Activated naive CD4-positive, alpha-beta T cell treated with anti-CD3 and anti-CD28 coated beads, Interleukin-2, amount 10 ng/mL, durations not matched to agents 7 days and 5 days (primary cell): ENCODE measurements around the gene MRTFB.

Experiments
- CTCF ChIA-PET: fragments of 350-600 bp; sonication (Branson Sonifier 250); formaldehyde crosslinking; loops from one replicate; lab custom pipeline; 2021; ENCODE audit warnings: antibody characterized with exemption; lab: Charles Lee
- DNase-seq: peaks from one replicate; pipeline ENCODE4 v3.0.0-alpha.2; 2020
- H3K27ac Mint-ChIP-seq: one replicate; pipeline ENCODE4 v1.8.0; 2021; ENCODE audit warnings: mild to moderate bottlenecking, moderate library complexity, mixed read lengths
- H3K27me3 Mint-ChIP-seq: one replicate; pipeline ENCODE4 v1.8.0; 2021; ENCODE audit warnings: mild to moderate bottlenecking, mixed read lengths
- H3K36me3 Mint-ChIP-seq: one replicate; pipeline ENCODE4 v1.8.0; 2021; ENCODE audit warnings: mixed read lengths
- H3K4me1 Mint-ChIP-seq: one replicate; pipeline ENCODE4 v1.8.0; 2021; ENCODE audit warnings: mixed read lengths
- H3K4me3 Mint-ChIP-seq: one replicate; pipeline ENCODE4 v1.8.0; 2021; ENCODE audit warnings: mild to moderate bottlenecking, moderate library complexity, mixed read lengths
- H3K9me3 Mint-ChIP-seq: one replicate; pipeline ENCODE4 v1.8.0; 2021; ENCODE audit warnings: mixed read lengths

Gene MRTFB

DNA sequence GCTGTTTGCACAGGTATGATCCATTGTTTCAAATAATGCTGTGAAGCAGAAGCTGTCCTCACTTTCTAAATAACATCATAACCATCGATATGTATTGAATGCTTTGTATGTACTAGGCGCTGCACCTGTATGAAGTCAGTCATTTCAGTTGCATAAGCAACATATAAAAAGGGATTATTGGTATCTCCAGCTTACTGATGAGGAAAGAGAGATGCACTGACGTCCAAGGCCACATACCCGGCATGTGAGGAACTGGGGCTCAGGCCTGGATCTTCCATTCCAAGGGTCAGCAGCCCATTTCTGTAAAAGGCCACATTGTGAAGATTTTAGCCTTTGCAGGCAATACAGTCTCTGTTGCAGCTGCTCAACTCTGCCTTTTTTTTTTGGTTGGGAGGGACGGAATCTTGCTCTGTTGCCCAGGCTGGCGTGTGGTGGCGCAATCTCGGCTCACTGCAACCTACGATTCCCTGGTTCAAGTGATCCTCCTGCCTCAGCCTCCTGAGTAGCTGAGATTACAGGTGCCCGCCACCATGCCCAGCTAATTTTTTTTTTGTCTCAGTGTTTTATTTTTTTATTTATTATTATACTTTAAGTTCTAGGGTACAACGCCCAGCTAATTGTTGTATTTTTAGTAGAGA, 244.7 kb downstream of the MRTFB start:
- no peak overlapping the region for H3K27ac Mint-ChIP-seq
- H3K4me3 Mint-ChIP-seq: no peak overlapping the region
- no peak for DNase-seq
- no peaks in the 10 kb centered on the region for H3K27me3 Mint-ChIP-seq
- no peaks in the 10 kb centered on the region for H3K36me3 Mint-ChIP-seq
- CTCF ChIA-PET: no interaction called here
- no peaks in the 10 kb centered on the region for H3K4me1 Mint-ChIP-seq
- H3K9me3 Mint-ChIP-seq: no peaks in the 10 kb centered on the region
